GM12864 (cell line): ENCODE results near the gene TGFB2.

Experiments used
- DNase-seq: peaks from one replicate; pipeline ENCODE4 v3.0.0-alpha.2; 2011; ENCODE audit warnings: low read depth
- H3K4me3 ChIP-seq: 2 replicates; pipeline ENCODE4 v1.5.1; 2011; ENCODE audit warnings: mild to moderate bottlenecking, low read depth, low read length, control low read depth
- TF ChIP-seq, protein P1 (sequence below): IDR thresholded peaks from 2 replicates; pipeline ENCODE4 v1.5.1; 2011; ENCODE audit warnings: low read depth, mild to moderate bottlenecking, moderate library complexity, low read length, control low read depth, inconsistent platforms; ENCODE audit errors: missing control alignments

Gene TGFB2

DNA sequence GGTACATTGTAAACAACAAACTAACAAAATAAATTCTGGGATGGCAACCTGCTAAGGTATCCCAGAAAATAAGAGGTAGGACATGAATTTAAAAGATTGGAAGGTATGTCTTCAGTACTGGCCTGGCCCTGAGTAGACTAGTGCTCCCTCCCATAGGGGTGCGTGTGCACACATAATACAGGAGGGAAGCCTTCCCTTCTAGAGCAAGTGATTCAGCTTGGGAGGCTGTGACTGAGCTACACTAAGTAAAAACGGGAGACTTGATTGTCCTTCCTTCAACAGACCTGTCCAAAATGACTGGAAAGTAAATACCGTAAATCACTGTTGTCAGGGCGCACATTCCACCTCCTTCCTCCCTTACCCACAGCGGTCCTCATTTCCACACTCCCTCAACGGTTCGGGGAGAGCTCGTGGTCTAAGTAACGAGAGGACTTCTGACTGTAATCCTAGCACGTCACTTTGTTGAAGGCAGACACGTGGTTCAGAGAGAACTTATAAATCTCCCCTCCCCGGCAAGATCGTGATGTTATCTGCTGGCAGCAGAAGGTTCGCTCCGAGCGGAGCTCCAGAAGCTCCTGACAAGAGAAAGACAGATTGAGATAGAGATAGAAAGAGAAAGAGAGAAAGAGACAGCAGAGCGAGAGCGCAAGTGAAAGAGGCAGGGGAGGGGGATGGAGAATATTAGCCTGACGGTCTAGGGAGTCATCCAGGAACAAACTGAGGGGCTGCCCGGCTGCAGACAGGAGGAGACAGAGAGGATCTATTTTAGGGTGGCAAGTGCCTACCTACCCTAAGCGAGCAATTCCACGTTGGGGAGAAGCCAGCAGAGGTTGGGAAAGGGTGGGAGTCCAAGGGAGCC lies at the start of gene TGFB2:
TSS of gene TGFB2 (plus strand) at position 523 of the 859 bp plus-strand sequence. CDS start 1,366 bp downstream, outside the sequence.
- peak within 1 kb of the TSS; percentile 52 for H3K4me3 ChIP-seq
- no peak for DNase-seq
- TF ChIP-seq, protein P1, sequence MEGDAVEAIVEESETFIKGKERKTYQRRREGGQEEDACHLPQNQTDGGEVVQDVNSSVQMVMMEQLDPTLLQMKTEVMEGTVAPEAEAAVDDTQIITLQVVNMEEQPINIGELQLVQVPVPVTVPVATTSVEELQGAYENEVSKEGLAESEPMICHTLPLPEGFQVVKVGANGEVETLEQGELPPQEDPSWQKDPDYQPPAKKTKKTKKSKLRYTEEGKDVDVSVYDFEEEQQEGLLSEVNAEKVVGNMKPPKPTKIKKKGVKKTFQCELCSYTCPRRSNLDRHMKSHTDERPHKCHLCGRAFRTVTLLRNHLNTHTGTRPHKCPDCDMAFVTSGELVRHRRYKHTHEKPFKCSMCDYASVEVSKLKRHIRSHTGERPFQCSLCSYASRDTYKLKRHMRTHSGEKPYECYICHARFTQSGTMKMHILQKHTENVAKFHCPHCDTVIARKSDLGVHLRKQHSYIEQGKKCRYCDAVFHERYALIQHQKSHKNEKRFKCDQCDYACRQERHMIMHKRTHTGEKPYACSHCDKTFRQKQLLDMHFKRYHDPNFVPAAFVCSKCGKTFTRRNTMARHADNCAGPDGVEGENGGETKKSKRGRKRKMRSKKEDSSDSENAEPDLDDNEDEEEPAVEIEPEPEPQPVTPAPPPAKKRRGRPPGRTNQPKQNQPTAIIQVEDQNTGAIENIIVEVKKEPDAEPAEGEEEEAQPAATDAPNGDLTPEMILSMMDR: no peak

DNA sequence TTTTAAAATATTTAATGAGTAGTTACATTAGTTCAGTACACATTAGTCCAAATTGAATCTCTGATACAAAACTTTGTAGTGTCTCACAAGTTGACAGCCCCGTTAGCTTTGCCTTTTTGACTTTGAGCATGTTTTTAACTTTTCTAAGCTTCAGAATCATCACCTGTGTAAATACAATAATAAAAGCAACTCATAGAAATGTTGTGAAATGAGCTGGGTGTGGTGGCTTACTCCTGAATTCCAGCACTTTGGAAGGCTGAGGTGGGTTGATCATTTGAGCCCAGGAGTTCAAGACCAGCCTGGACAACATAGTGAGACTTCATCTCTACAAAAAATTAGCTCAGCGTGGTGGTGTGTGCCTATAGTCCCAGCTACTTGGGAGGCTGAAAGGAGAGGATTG lies 49.0 kb upstream of the TGFB2 start:
- no peak overlapping the region for H3K4me3 ChIP-seq
- DNase-seq: no peak
- TF ChIP-seq, protein P1: no peak

DNA sequence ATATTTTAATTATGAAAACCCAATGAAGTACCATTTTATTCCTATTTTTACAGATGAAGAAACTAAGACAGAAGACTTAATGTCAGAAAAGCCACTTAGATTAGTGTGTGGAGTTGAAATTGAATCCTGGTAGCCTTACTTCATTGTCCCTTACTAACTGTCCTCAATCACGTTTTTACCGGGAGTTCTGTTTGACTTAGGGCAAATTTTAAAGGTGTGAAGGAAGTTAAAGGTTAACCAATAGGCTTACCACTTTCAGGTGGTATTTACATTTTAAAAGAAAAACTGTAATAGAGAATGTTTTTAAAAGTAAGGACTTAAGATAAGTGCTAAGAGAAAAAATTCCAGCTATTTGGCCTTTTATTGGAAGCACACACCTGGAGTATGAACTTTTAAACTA lies 47.7 kb upstream of the TGFB2 start:
- TF ChIP-seq, protein P1: no peak
- DNase-seq: no peak
- no peak overlapping the region for H3K4me3 ChIP-seq

DNA sequence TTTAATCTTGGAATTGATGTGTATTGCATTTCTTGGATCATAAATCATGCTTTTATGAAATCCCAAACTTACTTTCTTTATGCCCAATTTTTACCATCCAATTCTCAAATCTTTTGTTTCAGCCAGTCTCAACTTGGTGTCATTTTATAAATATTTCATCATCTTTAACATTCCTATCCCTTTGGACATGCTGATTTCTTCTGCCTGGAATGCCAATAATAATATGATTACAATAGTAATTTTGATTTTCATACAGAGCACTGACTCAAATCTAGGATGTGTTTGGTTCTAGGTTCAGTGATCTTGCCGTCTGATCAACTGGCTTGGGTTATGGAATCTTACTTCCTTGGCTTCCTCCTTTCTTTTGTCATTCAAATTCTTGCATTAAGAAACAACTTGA lies 47.3 kb upstream of the TGFB2 start:
- DNase-seq: no peak
- TF ChIP-seq, protein P1: no peak
- H3K4me3 ChIP-seq: no peak overlapping the region

DNA sequence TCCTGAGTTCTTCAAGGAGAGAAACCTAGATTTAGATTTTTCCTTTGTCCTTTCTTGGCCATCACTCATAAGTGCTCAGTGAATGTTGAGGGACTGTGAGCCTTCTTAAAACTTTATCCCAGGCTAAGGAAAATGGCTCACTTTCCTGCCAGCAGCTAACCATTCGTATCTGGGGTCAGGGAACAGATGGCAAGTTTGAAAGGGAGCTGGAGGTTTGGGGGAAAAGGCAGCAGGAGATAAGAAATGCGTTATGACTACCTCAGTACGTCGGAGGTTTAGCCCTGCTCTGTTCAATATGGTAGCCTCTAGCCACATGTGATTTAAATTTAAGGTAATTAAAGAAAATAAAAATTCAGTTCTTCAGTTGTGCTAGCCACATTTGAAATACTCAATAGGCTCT lies 46.7 kb upstream of the TGFB2 start:
- no peak for DNase-seq
- no peak overlapping the region for H3K4me3 ChIP-seq
- TF ChIP-seq, protein P1: no peak

DNA sequence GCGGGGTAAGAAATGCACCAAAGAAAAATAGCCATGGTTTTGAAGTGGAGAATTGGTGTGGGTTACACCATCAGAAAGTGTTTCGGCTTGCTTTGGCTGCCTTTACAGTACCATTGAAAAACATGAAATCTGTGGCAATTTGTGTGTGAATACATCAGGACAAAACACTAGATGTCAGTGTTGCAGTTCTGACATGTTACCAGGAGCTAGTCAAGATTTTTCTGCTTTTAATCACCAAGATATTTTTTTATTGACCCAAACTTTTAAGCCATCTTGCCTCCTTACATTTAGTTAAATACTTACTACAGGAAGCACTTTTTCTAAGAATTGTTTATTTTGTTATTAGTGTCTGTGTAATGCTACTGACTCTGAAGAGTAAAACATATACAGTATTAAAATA lies 45.7 kb upstream of the TGFB2 start:
- TF ChIP-seq, protein P1: peak; percentile 36
- no peak for DNase-seq
- H3K4me3 ChIP-seq: no peak overlapping the region

DNA sequence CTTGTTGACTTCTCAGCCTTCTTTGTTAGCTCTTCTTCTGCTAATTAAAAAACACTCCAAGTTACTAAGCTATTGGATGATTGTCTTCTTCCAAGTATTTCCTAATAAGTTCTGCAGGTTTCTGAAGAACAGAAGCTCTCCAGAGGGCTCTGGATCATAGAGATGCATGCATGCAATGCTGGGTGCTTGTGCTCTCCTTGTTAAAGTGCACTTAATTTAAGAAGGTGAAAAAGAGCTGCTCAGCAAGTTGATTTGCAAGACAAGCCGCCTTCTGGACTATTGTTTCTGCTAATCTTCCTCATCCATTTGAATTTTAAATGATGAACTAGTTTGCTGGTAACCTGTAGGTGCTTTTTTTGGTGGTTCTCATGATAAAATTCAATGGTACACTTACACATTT lies 43.9 kb upstream of the TGFB2 start:
- H3K4me3 ChIP-seq: no peak overlapping the region
- DNase-seq: no peak
- TF ChIP-seq, protein P1: no peak
